MM.1S (cell line): ENCODE measurements around the gene DNAJC8.

Source experiments
- DNase-seq: peaks from one replicate; pipeline ENCODE4 v3.0.0-alpha.2; 2015
- H2AFZ ChIP-seq: fragments of 300-600 bp; sonication (generic); 2 replicates; pipeline ENCODE4 v1.6.0; 2016; ENCODE audit warnings: antibody characterized with exemption, low read length
- H3F3A ChIP-seq: fragments of 300-600 bp; sonication (generic); 2 replicates; pipeline ENCODE4 v1.6.1; 2016; ENCODE audit warnings: mild to moderate bottlenecking, antibody characterized with exemption, low read length, moderate library complexity, mixed read lengths; ENCODE audit not compliant: insufficient read depth
- H3K27ac ChIP-seq: fragments of 300-600 bp; sonication (generic); 2 replicates; pipeline ENCODE4 v1.5.1; 2016; ENCODE audit warnings: mild to moderate bottlenecking, low read length
- H3K27me3 ChIP-seq: fragments of 300-600 bp; sonication (generic); replicated peaks from 2 replicates; pipeline ENCODE4 v1.6.0; 2016; ENCODE audit warnings: low read length; ENCODE audit not compliant: insufficient read depth
- H3K36me3 ChIP-seq: fragments of 300-600 bp; sonication (generic); replicated peaks from 2 replicates; pipeline ENCODE4 v1.6.1; 2016; ENCODE audit warnings: mild to moderate bottlenecking, low read length, mixed read lengths; ENCODE audit not compliant: insufficient read depth
- H3K4me1 ChIP-seq: fragments of 300-600 bp; sonication (generic); 2 replicates; pipeline ENCODE4 v1.6.1; 2016; ENCODE audit warnings: low read length, mixed read lengths
- H3K4me2 ChIP-seq: fragments of 300-600 bp; sonication (generic); 2 replicates; pipeline ENCODE4 v1.6.0; 2016; ENCODE audit warnings: low read depth, low read length
- H3K4me3 ChIP-seq: fragments of 300-600 bp; sonication (generic); 2 replicates; pipeline ENCODE4 v1.5.1; 2016; ENCODE audit warnings: low read length, mixed read lengths
- H3K79me2 ChIP-seq: fragments of 300-600 bp; sonication (generic); 2 replicates; pipeline ENCODE4 v1.6.1; 2016; ENCODE audit warnings: mixed run types, low read length, mixed read lengths
- H3K9ac ChIP-seq: fragments of 300-600 bp; sonication (generic); 2 replicates; pipeline ENCODE4 v1.6.1; 2016; ENCODE audit warnings: low read length, mixed read lengths
- H3K9me2 ChIP-seq: fragments of 300-600 bp; sonication (generic); replicated peaks from 2 replicates; pipeline ENCODE4 v1.6.1; 2016; ENCODE audit warnings: mild to moderate bottlenecking, low read length, mixed read lengths; ENCODE audit not compliant: insufficient read depth
- H3K9me3 ChIP-seq: fragments of 300-600 bp; sonication (generic); replicated peaks from 2 replicates; pipeline ENCODE4 v1.6.1; 2016; ENCODE audit warnings: mild to moderate bottlenecking, low read length, mixed read lengths; ENCODE audit not compliant: insufficient read depth
- H4K20me1 ChIP-seq: fragments of 300-600 bp; sonication (generic); 2 replicates; pipeline ENCODE4 v1.6.1; 2016; ENCODE audit warnings: mild to moderate bottlenecking, low read length, moderate library complexity, mixed read lengths; ENCODE audit not compliant: insufficient read depth
- EZH2 ChIP-seq: fragments of 300-600 bp; sonication (generic); optimal IDR thresholded peaks from 2 replicates; pipeline ENCODE3; 2017; ENCODE audit warnings: low read depth, mild to moderate bottlenecking, antibody characterized with exemption, low read length, mixed read lengths
- EZH2phosphoT487 ChIP-seq: fragments of 300-600 bp; sonication (generic); IDR thresholded peaks from 2 replicates; pipeline ENCODE4 v1.6.1; 2018; ENCODE audit warnings: antibody characterized with exemption, low read length
- TF ChIP-seq, protein P1 (sequence below): fragments of 300-600 bp; sonication (generic); IDR thresholded peaks from 2 replicates; pipeline ENCODE4 v1.5.1; 2016; ENCODE audit warnings: antibody characterized with exemption, low read length, mixed read lengths

Gene DNAJC8

DNA sequence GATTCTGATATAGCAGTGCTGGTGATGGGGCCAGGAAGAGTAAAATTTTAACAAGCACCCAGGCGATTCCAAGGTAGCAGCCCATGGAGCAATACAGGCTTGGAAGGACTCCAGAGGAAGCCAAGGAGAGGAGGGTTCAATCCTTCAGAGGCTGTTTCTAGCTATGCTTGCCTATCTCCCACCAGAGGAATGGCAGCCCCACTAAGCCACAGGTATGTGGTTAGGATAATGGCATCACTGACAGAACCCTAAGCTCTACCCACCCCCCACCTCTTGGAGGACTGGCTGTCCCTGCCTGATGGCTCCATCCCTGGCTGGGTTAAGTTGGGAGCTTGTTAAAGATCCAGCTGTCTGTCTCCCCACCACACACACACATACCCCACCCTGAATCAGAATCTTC, 37.0 kb downstream of the DNAJC8 start:
- Histone ChIP-seq H4K20me1 (no peaks in the 10 kb centered on the region), H3K27ac (no peak overlapping the region), H2AFZ (no peak overlapping the region), H3K36me3 (0 out of 2 replicates have a peak, but pooled peaks cover 6% of the 10 kb centered on the region), H3F3A (no peaks in the 10 kb centered on the region), H3K4me1 (peaks cover 13% of the 10 kb centered on the region), H3K4me3 (no peak overlapping the region), H3K4me2 (no peak overlapping the region), H3K9ac (no peak overlapping the region), H3K9me3 (no peaks in the 10 kb centered on the region), H3K79me2 (no peaks in the 10 kb centered on the region), H3K9me2 (no peaks in the 10 kb centered on the region), H3K27me3 (no peaks in the 10 kb centered on the region)
- no peak for DNase-seq
- no peak for TF ChIP-seq EZH2phosphoT487
- TF ChIP-seq, protein P1, sequence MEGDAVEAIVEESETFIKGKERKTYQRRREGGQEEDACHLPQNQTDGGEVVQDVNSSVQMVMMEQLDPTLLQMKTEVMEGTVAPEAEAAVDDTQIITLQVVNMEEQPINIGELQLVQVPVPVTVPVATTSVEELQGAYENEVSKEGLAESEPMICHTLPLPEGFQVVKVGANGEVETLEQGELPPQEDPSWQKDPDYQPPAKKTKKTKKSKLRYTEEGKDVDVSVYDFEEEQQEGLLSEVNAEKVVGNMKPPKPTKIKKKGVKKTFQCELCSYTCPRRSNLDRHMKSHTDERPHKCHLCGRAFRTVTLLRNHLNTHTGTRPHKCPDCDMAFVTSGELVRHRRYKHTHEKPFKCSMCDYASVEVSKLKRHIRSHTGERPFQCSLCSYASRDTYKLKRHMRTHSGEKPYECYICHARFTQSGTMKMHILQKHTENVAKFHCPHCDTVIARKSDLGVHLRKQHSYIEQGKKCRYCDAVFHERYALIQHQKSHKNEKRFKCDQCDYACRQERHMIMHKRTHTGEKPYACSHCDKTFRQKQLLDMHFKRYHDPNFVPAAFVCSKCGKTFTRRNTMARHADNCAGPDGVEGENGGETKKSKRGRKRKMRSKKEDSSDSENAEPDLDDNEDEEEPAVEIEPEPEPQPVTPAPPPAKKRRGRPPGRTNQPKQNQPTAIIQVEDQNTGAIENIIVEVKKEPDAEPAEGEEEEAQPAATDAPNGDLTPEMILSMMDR: no peak
- TF ChIP-seq EZH2: no peak

DNA sequence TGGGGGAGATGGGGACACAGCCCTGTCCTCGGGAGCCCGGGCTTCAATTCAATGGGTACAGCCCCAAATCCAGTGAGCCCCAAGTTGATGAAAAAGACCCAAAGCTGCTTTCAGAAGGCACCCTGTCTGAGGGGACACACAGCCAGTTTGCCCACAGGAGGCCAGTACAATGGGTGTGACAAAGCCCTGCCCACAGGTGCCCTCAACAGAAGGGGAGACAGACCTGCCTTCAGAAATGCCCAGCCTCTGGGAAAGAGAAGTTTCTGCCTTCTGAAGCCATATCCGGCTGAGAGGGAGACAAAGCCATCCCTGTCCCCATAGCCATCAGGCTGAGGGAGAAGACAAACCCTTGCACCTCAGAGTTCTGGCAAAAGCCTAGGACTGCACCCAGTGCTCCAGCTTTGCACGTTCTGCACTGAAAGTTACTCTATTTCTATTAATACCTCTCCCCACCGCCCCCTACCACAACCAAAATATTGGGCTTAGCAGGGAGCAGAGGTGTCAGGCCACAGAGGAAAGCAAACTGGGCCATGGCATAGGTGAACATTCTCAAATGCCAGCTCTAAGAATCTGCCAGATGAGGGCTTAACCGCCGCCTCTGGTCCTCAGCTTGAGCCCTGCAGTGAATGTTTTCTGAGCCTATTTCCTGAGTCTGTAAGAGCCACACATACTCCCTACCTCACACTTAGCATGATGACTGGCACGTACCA, 38.3 kb downstream of the DNAJC8 start:
- Histone ChIP-seq H3K9ac (no peak overlapping the region), H3K4me2 (no peak overlapping the region), H3K27me3 (no peaks in the 10 kb centered on the region), H2AFZ (no peak overlapping the region), H3K4me1 (peaks cover 13% of the 10 kb centered on the region), H3K27ac (no peak overlapping the region), H3K36me3 (0 out of 2 replicates have a peak, but pooled peaks cover 4% of the 10 kb centered on the region), H3K79me2 (no peaks in the 10 kb centered on the region), H3F3A (no peaks in the 10 kb centered on the region), H3K9me3 (no peaks in the 10 kb centered on the region), H4K20me1 (no peaks in the 10 kb centered on the region), H3K9me2 (no peaks in the 10 kb centered on the region), H3K4me3 (no peak overlapping the region)
- TF ChIP-seq EZH2 (no peak), EZH2phosphoT487 (no peak)
- TF ChIP-seq, protein P1: no peak
- DNase-seq: no peak

DNA sequence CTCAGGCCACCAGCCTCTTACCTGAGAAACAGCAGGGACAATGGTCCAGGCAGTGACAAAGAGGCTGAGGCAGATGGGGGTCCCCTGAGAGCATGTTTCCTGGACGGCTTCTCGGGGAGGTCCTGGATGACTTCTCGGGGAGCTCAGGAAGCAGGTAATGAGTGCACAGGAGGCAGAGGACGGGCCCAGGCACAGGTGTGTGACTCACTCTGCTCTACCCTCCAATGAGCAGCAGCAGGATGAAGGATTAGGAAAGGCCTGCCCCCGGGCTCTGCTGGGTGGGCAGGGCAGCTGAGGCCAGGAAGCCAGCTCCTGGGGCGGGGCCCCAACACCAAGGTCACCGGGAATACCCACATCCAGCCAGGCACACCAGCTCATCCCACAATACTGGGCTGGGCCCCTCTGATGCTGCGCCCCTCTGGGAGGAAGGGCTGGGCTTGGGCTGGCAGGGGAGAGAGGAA, 39.1 kb downstream of the DNAJC8 start:
- no peak overlapping the region for H3K9ac ChIP-seq
- no peaks in the 10 kb centered on the region for H3F3A ChIP-seq
- no peaks in the 10 kb centered on the region for H3K9me2 ChIP-seq
- no peak for TF ChIP-seq EZH2
- no peak for TF ChIP-seq EZH2phosphoT487
- TF ChIP-seq, protein P1: no peak
- no peak overlapping the region for H3K4me2 ChIP-seq
- no peaks in the 10 kb centered on the region for H3K79me2 ChIP-seq
- H4K20me1 ChIP-seq: no peaks in the 10 kb centered on the region
- no peak overlapping the region for H3K27ac ChIP-seq
- peaks cover 13% of the 10 kb centered on the region for H3K4me1 ChIP-seq
- H3K4me3 ChIP-seq: no peak overlapping the region
- H3K9me3 ChIP-seq: no peaks in the 10 kb centered on the region
- DNase-seq: no peak
- H3K36me3 ChIP-seq: no peaks in the 10 kb centered on the region
- H2AFZ ChIP-seq: no peak overlapping the region
- H3K27me3 ChIP-seq: no peaks in the 10 kb centered on the region
